ENCODE results near the gene TRIO.

The TRIO gene

DNA sequence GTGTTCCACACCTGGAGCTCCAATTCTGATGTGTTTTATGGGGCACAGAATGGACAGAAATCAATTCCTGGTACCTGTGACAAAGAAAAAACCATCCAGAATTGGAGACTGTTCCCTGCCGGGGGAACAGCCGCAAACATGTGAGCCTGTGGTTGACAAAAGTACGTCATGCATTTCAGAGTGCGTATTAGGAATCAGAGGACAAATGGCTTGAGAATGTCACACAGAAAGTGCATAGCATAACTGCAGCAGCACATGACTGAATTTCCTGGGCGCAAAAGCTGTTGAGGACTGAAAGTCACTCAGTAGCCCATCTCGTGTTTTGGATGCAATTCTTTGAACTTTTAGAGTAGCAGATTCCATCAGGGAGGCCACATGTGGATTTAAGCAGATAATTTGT lies 85.1 kb downstream of the TRIO start:
- H3K27ac Mint-ChIP-seq: no peak overlapping the region
- no peaks in the 10 kb centered on the region for H3K9me3 Mint-ChIP-seq
- H3K27me3 Mint-ChIP-seq: peaks cover under 1% of the 10 kb centered on the region
- no peak for DNase-seq
- ATAC-seq: no peak
- H3K4me1 Mint-ChIP-seq: peaks cover 6% of the 10 kb centered on the region
- no peaks in the 10 kb centered on the region for H3K36me3 Mint-ChIP-seq (ENCODE audit: low read depth)
- H3K4me3 Mint-ChIP-seq: no peak overlapping the region

DNA sequence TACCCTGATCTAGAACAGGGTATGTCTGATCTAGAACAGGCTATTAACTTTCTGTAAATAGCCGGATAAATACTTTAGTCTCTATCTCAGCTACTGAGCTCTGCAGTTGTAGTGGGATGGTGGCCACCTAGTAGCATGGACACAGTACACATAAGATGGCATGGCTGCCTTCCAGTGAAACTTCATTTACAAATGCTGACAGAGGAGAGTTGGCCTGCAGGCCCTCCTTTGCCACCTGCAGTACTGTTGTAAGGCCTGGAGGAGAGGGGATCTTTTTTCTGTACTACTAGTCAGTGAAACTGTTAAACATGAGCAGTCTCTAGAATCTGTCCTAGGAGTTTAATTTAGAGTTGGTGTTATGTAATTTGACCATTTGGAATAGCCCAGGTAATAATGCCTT lies 86.0 kb downstream of the TRIO start:
- no peak overlapping the region for H3K4me3 Mint-ChIP-seq
- no peak overlapping the region for H3K27ac Mint-ChIP-seq
- DNase-seq (no peak), ATAC-seq (no peak)
- no peaks in the 10 kb centered on the region for H3K9me3 Mint-ChIP-seq
- no peaks in the 10 kb centered on the region for H3K36me3 Mint-ChIP-seq (ENCODE audit: low read depth)
- H3K27me3 Mint-ChIP-seq: peaks cover 2% of the 10 kb centered on the region
- no peaks in the 10 kb centered on the region for H3K4me1 Mint-ChIP-seq

DNA sequence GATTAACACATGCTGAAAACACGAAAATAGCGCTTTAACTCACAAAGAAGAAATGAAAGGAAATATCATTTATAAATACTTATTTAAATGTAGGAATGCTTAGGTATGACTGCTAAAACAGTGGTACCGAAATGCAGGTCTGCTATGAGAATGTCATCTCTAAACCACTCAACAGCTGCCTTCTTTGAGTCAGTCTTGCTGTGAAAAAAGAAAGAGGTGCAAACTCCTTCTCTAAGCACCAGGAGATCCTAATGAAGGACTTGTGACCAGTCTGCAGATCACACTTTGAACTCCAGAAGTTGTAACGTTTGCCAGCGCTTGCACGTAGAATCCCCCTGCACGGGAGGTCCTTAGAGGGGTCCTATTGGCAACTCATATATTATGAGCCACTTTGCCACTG lies 86.6 kb downstream of the TRIO start:
- no peak overlapping the region for H3K27ac Mint-ChIP-seq
- ATAC-seq: no peak

DNA sequence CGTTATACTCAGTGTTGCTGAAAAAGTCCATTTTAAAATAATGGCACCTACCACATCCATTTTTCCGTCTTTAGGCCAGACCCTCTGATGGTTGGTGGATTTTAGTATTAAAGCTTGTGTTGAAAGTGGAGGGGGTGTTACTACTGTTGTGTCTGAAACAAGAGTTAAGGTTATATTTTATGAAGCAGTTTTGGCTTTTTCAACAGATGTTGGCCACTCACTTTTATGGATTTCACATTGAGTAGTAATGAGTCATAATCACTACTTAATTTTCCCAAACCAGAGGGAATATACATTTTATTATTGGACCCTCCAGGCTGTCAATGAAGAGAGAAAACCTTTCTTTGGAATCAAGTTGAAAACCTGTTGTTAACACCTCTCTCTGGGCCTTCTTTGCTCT lies 88.0 kb downstream of the TRIO start:
- H3K27ac Mint-ChIP-seq: no peak overlapping the region
- no peak for DNase-seq
- H3K27me3 Mint-ChIP-seq: peaks cover 2% of the 10 kb centered on the region
- H3K9me3 Mint-ChIP-seq: no peaks in the 10 kb centered on the region
- no peaks in the 10 kb centered on the region for H3K4me1 Mint-ChIP-seq
- H3K4me3 Mint-ChIP-seq: no peak overlapping the region
- ATAC-seq: no peak
- no peaks in the 10 kb centered on the region for H3K36me3 Mint-ChIP-seq (ENCODE audit: low read depth)

More for the DNA sequence above, 86.6 kb downstream of the TRIO start:
- H3K9me3 Mint-ChIP-seq: no peaks in the 10 kb centered on the region
- H3K4me1 Mint-ChIP-seq: no peaks in the 10 kb centered on the region
- peaks cover 2% of the 10 kb centered on the region for H3K27me3 Mint-ChIP-seq
- no peaks in the 10 kb centered on the region for H3K36me3 Mint-ChIP-seq (ENCODE audit: low read depth)
- no peak overlapping the region for H3K4me3 Mint-ChIP-seq
- no peak for DNase-seq

DNA sequence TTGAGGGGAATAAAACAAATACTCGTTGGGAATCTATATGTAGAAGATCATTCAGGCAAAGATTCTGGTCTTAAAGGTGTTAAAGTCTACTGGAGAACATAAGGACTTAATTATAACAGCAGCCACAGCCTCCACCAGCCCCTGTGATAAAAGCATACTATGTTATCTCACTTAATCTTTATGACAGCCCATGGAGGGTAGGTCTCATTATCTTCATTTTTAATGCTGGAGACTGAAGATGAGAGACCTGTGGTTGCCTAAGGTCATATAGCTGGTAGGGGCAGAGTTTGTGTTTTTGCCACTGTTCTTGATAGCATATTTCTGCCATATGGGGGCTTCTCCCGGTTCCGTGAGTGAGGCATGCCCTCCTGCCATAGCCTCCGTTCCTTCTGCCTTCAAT lies 88.7 kb downstream of the TRIO start:
- Mint-ChIP-seq H3K27me3 (peaks cover 2% of the 10 kb centered on the region), H3K4me1 (no peaks in the 10 kb centered on the region), H3K4me3 (no peak overlapping the region), H3K9me3 (no peaks in the 10 kb centered on the region), H3K36me3 (ENCODE audit: low read depth) (no peaks in the 10 kb centered on the region), H3K27ac (no peak overlapping the region)
- no peak for ATAC-seq
- DNase-seq: no peak

DNA sequence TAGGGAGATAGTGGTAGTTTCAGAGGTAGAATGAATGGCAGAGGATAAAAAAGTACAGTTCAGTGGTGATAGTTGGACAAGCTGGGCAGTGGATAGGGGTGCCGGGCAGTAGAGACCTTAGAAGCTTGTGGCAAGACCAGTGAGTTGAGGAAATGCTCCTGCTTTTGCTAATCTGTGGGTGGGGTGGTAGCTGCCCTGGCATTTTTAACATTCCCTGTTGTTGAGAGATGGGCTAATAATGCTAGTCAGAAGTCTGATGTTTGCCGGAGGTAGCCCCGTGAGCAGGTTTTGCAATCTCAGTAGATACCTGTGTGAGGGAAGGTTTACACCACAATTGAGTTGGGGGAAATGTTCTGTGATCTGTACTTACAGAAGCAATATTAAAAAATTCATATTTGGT lies 91.1 kb downstream of the TRIO start:
- peaks cover 2% of the 10 kb centered on the region for H3K27me3 Mint-ChIP-seq
- H3K27ac Mint-ChIP-seq: no peak overlapping the region
- DNase-seq (no peak), ATAC-seq (no peak)
- H3K4me1 Mint-ChIP-seq: no peaks in the 10 kb centered on the region
- H3K9me3 Mint-ChIP-seq: no peaks in the 10 kb centered on the region
- H3K36me3 Mint-ChIP-seq (ENCODE audit: low read depth): no peaks in the 10 kb centered on the region
- no peak overlapping the region for H3K4me3 Mint-ChIP-seq

DNA sequence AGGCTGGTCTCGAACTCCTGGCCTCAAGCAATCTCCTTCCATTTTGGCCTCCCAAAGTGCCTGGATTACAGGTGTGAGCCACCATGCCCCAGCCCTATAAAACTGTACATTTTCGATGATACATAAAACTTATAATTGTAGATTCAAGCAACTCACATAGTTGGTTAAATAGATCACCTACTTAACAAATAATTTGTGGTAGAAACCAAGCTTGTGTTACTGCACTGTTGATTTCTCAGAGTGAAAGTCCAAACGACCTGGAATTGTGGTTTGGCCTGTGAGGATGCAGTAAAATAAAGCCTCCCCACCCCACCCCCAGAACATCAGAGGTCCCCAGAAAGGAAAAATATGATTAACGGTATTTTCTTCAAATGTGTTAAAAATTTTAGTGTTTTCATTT lies 92.7 kb downstream of the TRIO start:
- no peak overlapping the region for H3K27ac Mint-ChIP-seq
- no peaks in the 10 kb centered on the region for H3K9me3 Mint-ChIP-seq
- DNase-seq (no peak), ATAC-seq (no peak)
- H3K4me3 Mint-ChIP-seq: no peak overlapping the region
- no peaks in the 10 kb centered on the region for H3K4me1 Mint-ChIP-seq
- no peaks in the 10 kb centered on the region for H3K36me3 Mint-ChIP-seq (ENCODE audit: low read depth)
- peaks cover 2% of the 10 kb centered on the region for H3K27me3 Mint-ChIP-seq

DNA sequence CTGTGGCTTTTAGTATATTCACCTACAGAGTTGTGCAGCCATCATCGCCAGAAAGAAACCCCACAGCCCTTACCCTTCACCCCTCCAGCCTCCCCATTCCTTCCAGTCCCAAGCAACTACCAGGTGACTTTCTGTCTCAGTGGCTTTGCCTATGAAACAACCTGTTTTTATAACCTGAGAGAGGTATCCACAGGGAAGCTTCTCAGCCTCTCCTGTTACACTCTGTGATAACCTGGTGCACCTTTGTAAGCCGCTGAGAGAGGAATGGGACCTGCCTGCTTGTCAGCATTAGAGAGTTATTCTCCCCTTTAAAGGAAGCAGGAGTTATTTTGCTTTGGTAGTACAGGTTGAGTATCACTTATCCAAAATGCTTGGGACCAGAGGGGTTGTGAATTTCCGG lies 93.6 kb downstream of the TRIO start:
- Mint-ChIP-seq H3K4me3 (no peak overlapping the region), H3K36me3 (ENCODE audit: low read depth) (no peaks in the 10 kb centered on the region), H3K4me1 (no peaks in the 10 kb centered on the region), H3K27me3 (peaks cover 2% of the 10 kb centered on the region), H3K9me3 (no peaks in the 10 kb centered on the region), H3K27ac (no peak overlapping the region)
- no peak for ATAC-seq
- no peak for DNase-seq

DNA sequence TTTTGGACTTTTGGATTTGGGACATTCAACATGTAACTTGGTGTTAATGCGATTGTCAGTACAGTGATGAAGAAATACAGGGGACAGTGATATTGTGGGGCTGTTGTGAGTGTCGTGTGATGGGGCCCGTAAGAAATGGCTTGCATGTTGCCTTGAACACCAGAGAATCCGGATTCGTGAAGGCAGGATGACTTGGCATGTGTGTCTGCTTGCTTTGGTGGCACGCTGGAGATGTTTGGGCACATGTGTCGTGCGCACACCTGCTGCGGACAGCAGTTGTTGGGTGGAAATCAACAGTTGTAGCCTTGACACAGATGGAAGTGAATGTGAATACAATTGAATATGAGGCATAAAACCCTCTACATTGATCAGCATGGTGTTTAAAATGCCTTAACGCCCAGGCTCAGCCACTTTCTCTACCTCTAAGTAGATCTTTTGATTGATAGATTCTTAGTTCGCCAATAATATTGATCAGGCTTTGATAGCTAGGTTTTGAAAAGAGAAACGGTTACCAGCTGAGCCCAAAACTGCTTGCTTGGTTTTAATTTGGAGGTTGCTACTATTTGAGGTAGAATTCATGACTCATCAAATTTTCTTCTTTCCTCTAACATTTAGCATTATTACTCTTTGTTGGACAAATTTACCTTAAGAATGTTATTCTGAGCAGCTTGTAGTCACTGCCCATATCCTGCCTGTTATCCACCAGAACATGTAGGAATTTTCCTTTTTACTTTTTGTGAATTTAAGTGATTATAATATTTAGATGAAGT lies 94.4 kb downstream of the TRIO start:
- Mint-ChIP-seq H3K4me1 (no peaks in the 10 kb centered on the region), H3K4me3 (no peak overlapping the region)

DNA sequence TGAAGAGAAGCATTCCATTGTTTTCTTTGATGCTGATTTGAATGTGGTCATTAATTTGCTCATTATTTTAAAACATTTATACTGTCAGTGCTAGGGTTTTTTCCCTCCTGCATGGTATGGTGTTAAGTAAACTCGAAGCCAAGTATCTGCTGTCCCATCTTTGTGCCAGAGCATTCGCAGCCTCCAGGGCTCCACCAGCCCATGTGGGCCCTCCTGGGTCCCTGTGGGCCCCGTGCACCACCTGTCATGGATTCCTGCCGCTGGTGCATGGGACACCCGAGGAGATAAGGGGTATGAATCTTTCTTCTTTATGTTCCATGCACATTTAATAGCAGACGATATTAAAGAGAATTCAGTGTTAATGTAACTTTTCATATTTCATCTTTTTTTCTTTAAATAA lies 95.1 kb downstream of the TRIO start:
- Mint-ChIP-seq H3K27me3 (peaks cover 2% of the 10 kb centered on the region), H3K27ac (no peak overlapping the region), H3K4me1 (no peaks in the 10 kb centered on the region), H3K36me3 (ENCODE audit: low read depth) (no peaks in the 10 kb centered on the region), H3K4me3 (no peak overlapping the region), H3K9me3 (no peaks in the 10 kb centered on the region)
- DNase-seq (no peak), ATAC-seq (no peak)

More for the DNA sequence above, 94.4 kb downstream of the TRIO start:
- DNase-seq (no peak), ATAC-seq (no peak)
- H3K27ac Mint-ChIP-seq: no peak overlapping the region
- peaks cover 2% of the 10 kb centered on the region for H3K27me3 Mint-ChIP-seq
- H3K9me3 Mint-ChIP-seq: no peaks in the 10 kb centered on the region
- H3K36me3 Mint-ChIP-seq (ENCODE audit: low read depth): no peaks in the 10 kb centered on the region

DNA sequence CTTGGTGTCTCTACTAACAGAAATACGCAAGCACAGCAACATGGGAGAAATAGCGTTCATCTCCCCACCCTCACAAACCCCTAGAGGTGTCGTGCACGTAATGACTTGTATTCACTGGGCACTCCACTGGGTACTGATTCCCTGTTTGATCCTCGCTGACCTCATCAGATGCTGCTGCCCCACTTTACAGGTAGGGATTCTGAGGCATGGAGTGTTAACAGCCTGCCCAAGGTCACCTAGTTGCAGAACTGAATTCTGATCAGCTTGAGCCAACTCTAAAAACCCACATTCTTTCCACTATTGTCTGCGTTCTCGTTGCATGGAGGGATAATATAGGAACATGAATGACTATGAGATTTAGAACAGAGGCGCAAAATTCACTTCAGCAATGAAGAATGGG lies 96.3 kb downstream of the TRIO start:
- H3K4me1 Mint-ChIP-seq: no peaks in the 10 kb centered on the region
- H3K27me3 Mint-ChIP-seq: no peaks in the 10 kb centered on the region
- no peak overlapping the region for H3K27ac Mint-ChIP-seq
- ATAC-seq: no peak
- no peaks in the 10 kb centered on the region for H3K36me3 Mint-ChIP-seq (ENCODE audit: low read depth)
- H3K4me3 Mint-ChIP-seq: no peak overlapping the region
- no peak for DNase-seq
- no peaks in the 10 kb centered on the region for H3K9me3 Mint-ChIP-seq

DNA sequence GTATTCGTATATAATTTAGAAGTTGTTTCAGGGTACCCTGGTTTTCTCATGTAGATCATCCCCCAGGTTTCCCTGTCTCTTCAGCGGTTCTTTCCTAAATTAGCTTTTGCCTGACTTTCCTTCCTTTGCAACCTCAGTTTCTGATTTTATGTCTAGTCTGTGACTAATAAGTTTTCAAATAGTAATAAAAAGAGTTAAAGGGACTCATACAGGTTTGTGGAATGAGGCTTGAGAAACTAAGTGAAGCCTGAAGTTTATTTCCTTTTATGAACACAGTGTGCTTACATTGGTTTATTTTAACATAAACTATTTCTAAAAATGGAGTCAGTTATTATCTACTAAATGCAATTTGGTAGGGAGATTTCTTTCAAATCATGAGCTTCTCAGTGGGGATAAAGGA lies 96.8 kb downstream of the TRIO start:
- no peak overlapping the region for H3K4me3 Mint-ChIP-seq
- no peaks in the 10 kb centered on the region for H3K9me3 Mint-ChIP-seq
- no peaks in the 10 kb centered on the region for H3K4me1 Mint-ChIP-seq
- no peak overlapping the region for H3K27ac Mint-ChIP-seq
- no peaks in the 10 kb centered on the region for H3K27me3 Mint-ChIP-seq
- ATAC-seq (no peak), DNase-seq (no peak)
- H3K36me3 Mint-ChIP-seq (ENCODE audit: low read depth): no peaks in the 10 kb centered on the region

DNA sequence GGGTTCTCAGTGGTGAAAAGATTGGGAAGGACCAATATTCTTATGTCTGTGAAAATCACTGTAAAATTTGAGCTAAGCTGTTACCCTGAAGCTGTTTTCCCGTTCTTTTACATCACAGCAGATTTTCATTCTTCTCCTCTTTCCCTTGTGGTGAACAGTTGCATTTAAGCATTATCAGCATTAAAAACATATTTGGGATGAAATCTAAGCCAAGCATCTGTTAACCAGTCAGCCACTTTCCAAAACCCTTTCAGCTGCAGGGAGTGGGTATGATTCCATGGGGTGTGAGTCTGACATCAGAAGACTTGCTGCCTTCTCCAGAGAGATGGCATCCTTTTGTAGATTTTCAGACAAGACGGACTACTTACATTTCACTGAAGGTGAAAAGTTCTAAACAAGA lies 97.2 kb downstream of the TRIO start:
- H3K9me3 Mint-ChIP-seq: no peaks in the 10 kb centered on the region
- no peaks in the 10 kb centered on the region for H3K27me3 Mint-ChIP-seq
- no peaks in the 10 kb centered on the region for H3K36me3 Mint-ChIP-seq (ENCODE audit: low read depth)
- no peaks in the 10 kb centered on the region for H3K4me1 Mint-ChIP-seq
- H3K27ac Mint-ChIP-seq: no peak overlapping the region
- H3K4me3 Mint-ChIP-seq: no peak overlapping the region
- DNase-seq (no peak), ATAC-seq (no peak)

DNA sequence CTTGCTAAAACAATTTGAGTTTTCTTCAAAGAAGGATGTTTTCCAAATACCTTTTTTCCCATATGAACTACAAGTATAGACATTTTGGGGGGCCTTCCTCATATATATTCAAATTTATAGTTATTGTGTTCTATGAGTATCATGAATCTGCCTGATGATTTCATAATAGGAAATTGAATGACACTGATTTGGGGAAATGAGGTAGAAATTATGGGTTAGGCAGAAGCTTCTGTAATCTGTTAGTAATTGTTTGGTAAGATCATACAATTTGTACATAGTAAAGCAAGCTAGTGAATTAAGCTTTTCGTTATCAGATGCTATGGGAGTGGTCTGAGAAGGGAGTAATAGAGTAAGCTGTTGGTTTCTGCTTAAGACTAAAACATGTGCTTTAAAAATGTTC lies 98.0 kb downstream of the TRIO start:
- ATAC-seq (no peak), DNase-seq (no peak)
- Mint-ChIP-seq H3K9me3 (no peaks in the 10 kb centered on the region), H3K4me3 (no peak overlapping the region), H3K27ac (no peak overlapping the region), H3K4me1 (no peaks in the 10 kb centered on the region), H3K27me3 (no peaks in the 10 kb centered on the region), H3K36me3 (ENCODE audit: low read depth) (no peaks in the 10 kb centered on the region)

DNA sequence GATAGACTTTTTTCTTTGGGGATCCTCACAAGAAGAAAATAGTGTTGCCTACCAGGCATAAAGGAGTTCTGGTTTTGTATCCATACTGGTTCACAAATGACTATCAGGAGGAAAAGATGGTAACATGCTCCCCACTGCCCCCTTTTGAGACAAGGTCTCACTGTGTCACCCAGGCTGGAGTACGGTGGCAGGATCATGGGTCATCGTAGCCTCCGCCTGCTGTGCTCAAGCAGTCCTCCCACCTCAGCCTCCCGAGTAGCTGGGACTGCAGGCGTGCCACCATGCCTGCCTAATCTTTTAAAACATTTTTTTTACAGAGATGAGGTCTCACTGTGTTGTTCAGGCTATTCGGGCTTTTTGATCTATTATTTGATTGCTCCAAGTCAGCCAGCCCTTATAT lies 99.3 kb downstream of the TRIO start:
- H3K36me3 Mint-ChIP-seq (ENCODE audit: low read depth): no peaks in the 10 kb centered on the region
- H3K27me3 Mint-ChIP-seq: no peaks in the 10 kb centered on the region
- no peak overlapping the region for H3K27ac Mint-ChIP-seq
- no peaks in the 10 kb centered on the region for H3K9me3 Mint-ChIP-seq
- ATAC-seq: no peak
- DNase-seq: no peak
- H3K4me1 Mint-ChIP-seq: no peaks in the 10 kb centered on the region
- H3K4me3 Mint-ChIP-seq: no peak overlapping the region

DNA sequence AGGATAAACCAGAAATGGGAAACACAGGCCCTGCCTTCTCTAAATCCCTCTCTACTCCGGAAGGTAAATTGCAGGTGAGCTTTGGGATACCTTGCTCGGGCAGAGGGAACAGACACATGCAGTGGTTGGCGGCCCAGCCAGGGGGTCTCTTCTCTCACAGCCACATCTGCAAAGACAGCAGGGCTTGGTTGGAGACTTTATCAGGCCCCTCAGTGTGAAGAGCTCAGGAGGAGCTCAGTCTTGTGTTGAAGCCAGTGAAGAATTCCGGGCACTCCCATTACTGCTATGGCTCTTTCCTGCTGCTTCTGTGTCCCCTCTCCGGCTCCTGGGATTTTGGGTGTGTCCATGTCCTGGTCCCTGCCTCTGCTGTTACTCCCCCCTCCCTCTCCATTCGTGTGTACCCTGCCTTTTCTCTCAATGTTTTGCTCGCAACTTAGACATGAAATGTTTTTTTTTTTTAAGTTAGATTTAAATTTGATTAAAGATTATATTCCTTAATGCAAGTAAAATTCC lies 99.8 kb downstream of the TRIO start:
- Mint-ChIP-seq H3K36me3 (ENCODE audit: low read depth) (no peaks in the 10 kb centered on the region), H3K4me3 (no peak overlapping the region), H3K9me3 (no peaks in the 10 kb centered on the region), H3K27ac (no peak overlapping the region), H3K27me3 (no peaks in the 10 kb centered on the region), H3K4me1 (no peaks in the 10 kb centered on the region)
- DNase-seq (no peak), ATAC-seq (no peak)
